Panc1 (cell line): ENCODE results near the gene KLHL35.

Experiments
- POLR2AphosphoS5 ChIP-seq: IDR thresholded peaks from 2 replicates; pipeline ENCODE4 v1.6.1; 2012; ENCODE audit warnings: mild to moderate bottlenecking, low read depth, low read length, moderate library complexity
- SIN3A ChIP-seq: IDR thresholded peaks from 2 replicates; pipeline ENCODE4 v1.6.1; 2012; ENCODE audit warnings: low read depth, mild to moderate bottlenecking, low read length, moderate library complexity, borderline replicate concordance; ENCODE audit not compliant: insufficient read depth
- TCF7L2 ChIP-seq: IDR thresholded peaks from 2 replicates; pipeline ENCODE4 v1.6.1; 2011; ENCODE audit warnings: mild to moderate bottlenecking, low read depth, low read length, inconsistent platforms
- TF ChIP-seq, protein P1 (sequence below): fragments of 450-650 bp; IDR thresholded peaks from 2 replicates; pipeline ENCODE4 v1.5.1; 2017; ENCODE audit warnings: mild to moderate bottlenecking

DNA sequence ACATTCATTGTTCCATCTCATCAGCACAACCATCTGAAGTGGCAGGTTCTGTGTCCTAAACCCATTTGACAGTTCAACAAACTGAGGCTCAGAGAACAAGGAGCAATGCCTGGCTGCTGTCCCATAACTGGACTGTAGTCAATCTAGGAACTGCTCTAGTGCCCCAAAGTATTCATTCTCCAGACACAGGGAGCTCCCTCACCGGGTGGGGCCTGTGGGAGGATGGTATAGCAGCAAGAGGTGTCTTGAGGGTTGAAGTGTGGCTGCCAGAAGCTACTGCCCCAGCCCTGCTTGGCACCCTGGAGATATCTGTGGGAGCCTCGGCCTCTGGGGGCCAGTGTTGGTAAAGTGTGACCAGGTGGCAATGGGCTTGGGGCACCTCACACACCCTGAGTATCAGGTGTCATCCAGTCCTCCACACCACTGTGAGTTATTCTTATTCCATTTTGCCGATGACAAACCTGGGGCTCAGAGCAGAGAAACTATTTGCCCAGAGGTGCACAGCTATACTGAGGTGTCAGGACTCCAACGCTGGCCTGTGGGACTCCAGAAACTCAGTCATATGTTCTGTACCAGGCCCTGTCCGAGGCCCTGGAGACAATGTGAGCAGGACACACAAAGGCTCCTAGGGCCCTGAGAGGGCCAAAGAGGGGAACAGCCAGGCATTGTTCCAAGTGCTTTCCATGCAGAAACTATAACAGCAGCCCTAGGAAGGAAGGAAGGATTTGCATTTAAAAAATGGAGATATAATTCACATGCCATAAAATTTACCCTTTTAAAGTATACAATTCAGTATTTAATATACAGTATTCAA is 46.0 kb upstream of the KLHL35 start:
- TF ChIP-seq, protein P1, sequence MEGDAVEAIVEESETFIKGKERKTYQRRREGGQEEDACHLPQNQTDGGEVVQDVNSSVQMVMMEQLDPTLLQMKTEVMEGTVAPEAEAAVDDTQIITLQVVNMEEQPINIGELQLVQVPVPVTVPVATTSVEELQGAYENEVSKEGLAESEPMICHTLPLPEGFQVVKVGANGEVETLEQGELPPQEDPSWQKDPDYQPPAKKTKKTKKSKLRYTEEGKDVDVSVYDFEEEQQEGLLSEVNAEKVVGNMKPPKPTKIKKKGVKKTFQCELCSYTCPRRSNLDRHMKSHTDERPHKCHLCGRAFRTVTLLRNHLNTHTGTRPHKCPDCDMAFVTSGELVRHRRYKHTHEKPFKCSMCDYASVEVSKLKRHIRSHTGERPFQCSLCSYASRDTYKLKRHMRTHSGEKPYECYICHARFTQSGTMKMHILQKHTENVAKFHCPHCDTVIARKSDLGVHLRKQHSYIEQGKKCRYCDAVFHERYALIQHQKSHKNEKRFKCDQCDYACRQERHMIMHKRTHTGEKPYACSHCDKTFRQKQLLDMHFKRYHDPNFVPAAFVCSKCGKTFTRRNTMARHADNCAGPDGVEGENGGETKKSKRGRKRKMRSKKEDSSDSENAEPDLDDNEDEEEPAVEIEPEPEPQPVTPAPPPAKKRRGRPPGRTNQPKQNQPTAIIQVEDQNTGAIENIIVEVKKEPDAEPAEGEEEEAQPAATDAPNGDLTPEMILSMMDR, result no peak
- TF ChIP-seq POLR2AphosphoS5 (no peak), SIN3A (no peak), TCF7L2 (no peak)
